SK-N-SH (cell line): ENCODE data around the gene EDARADD. TPM values are rescaled to one million over a fixed set of nuclear protein-coding genes. Genes with fewer than 3 reads are reported as not detected.
A peak's percentile ranks its signal among the peaks of the same experiment; 100 is the strongest.

ENCODE experiments used
- CTCF ChIA-PET: fragments of 300-600, 350-600 bp; formaldehyde crosslinking; extraction: SDS; loops from one replicate; lab custom pipeline; 2021; lab: Yijun Ruan, JAX
- POLR2A ChIA-PET: fragments of 350-600 bp; sonication (Branson Sonifier 250); formaldehyde crosslinking; extraction: SDS; loops from one replicate; lab custom pipeline; 2020; ENCODE audit warnings: antibody characterized with exemption, inconsistent platforms; lab: Yijun Ruan, JAX
- DNase-seq: peaks from one replicate; pipeline ENCODE4 v3.0.0; 2012
- H2AFZ ChIP-seq: fragments of 200-600 bp; sonication (generic); 2 replicates; pipeline ENCODE4 v1.8.1; 2016; ENCODE audit warnings: antibody characterized with exemption, mild to moderate bottlenecking, low read depth
- H3F3A ChIP-seq: fragments of 200-600 bp; sonication (generic); replicated peaks from 2 replicates; pipeline ENCODE3; 2016; ENCODE audit warnings: antibody characterized with exemption, mild to moderate bottlenecking; ENCODE audit not compliant: insufficient read depth
- H3K27ac ChIP-seq, 2 experiments: fragments of 200-500 bp in 1 of 2; fragments of 200-600 bp in 1 of 2; sonication (Bioruptor generic) in 1 of 2; sonication (generic), shearing (Covaris generic) in 1 of 2; 2 replicates each; pipeline versions ENCODE4 v1.5.1 to v1.6.1; 2014 to 2016; ENCODE audit warnings: low read depth in 2 of 2, inconsistent platforms in 1 of 2, low read length in 1 of 2, mild to moderate bottlenecking in 1 of 2, mixed read lengths in 1 of 2
- H3K27me3 ChIP-seq: fragments of 200-600 bp; sonication (generic), shearing (Covaris generic); 2 replicates; pipeline ENCODE4 v1.6.1; 2016; ENCODE audit warnings: mixed run types; ENCODE audit not compliant: insufficient read depth
- H3K36me3 ChIP-seq, 2 experiments: fragments of 200-500 bp in 1 of 2; fragments of 200-600 bp in 1 of 2; sonication (Bioruptor generic) in 1 of 2; sonication (generic) in 1 of 2; replicated peaks in 1 of 2; 2 replicates each; pipeline versions ENCODE3 to v1.5.1; 2014 to 2016; ENCODE audit warnings: low read length in 1 of 2, mild to moderate bottlenecking in 1 of 2; ENCODE audit not compliant: insufficient read depth in 2 of 2, control insufficient read depth in 1 of 2
- H3K4me1 ChIP-seq, 2 experiments: fragments of 200-500 bp in 1 of 2; fragments of 200-600 bp in 1 of 2; sonication (Bioruptor generic) in 1 of 2; sonication (generic), shearing (Covaris generic) in 1 of 2; 2 replicates each; pipeline versions ENCODE4 v1.5.1 to v1.6.1; 2014 to 2016; ENCODE audit warnings: low read depth in 1 of 2, low read length in 1 of 2, mixed run types in 1 of 2; ENCODE audit not compliant: insufficient read depth in 2 of 2, control insufficient read depth in 1 of 2
- H3K4me2 ChIP-seq: fragments of 200-600 bp; sonication (generic), shearing (Covaris generic); 2 replicates; pipeline ENCODE4 v1.6.1; 2017; ENCODE audit warnings: mixed run types
- H3K4me3 ChIP-seq, 2 experiments: fragments of 200-500 bp in 1 of 2; fragments of 200-600 bp in 1 of 2; sonication (Bioruptor generic) in 1 of 2; sonication (generic), shearing (Covaris generic) in 1 of 2; 2 replicates each; pipeline versions ENCODE4 v1.5.1 to v1.8.1; 2014 to 2016; ENCODE audit warnings: low read depth in 2 of 2, inconsistent platforms in 1 of 2, low read length in 1 of 2, mild to moderate bottlenecking in 1 of 2, mixed read lengths in 1 of 2, moderate library complexity in 1 of 2
- H3K79me2 ChIP-seq: fragments of 200-600 bp; sonication (generic); 2 replicates; pipeline ENCODE4 v1.8.1; 2017; ENCODE audit warnings: mild to moderate bottlenecking; ENCODE audit not compliant: insufficient read depth
- H3K9ac ChIP-seq: fragments of 200-600 bp; sonication (generic); 2 replicates; pipeline ENCODE4 v1.6.1; 2017; ENCODE audit warnings: mixed run types
- H3K9me2 ChIP-seq: fragments of 200-600 bp; sonication (generic); 2 replicates; pipeline ENCODE4 v1.6.1; 2017; ENCODE audit warnings: mixed run types
- H3K9me3 ChIP-seq: fragments of 200-600 bp; sonication (generic); 2 replicates; pipeline ENCODE4 v1.6.1; 2017; ENCODE audit warnings: mixed run types, mild to moderate bottlenecking, moderate library complexity
- H4K20me1 ChIP-seq: fragments of 200-600 bp; sonication (generic); 2 replicates; pipeline ENCODE4 v1.6.1; 2017; ENCODE audit warnings: mild to moderate bottlenecking, mixed run types; ENCODE audit not compliant: insufficient read depth
- CHD2 ChIP-seq: fragments of 150-350 bp; IDR thresholded peaks from 2 replicates; pipeline ENCODE4 v1.6.1; 2018; ENCODE audit warnings: low read length; ENCODE audit not compliant: partially characterized antibody
- ELF1 ChIP-seq: IDR thresholded peaks from 2 replicates; pipeline ENCODE4 v1.4.0; 2012
- FOSL2 ChIP-seq: IDR thresholded peaks from 2 replicates; pipeline ENCODE4 v1.4.0; 2012; ENCODE audit warnings: low read depth, mild to moderate bottlenecking, moderate library complexity, borderline replicate concordance
- FOXJ3 ChIP-seq: sonication (generic); formaldehyde crosslinking; IDR thresholded peaks from 2 replicates; pipeline ENCODE4 v1.5.1; 2020; ENCODE audit warnings: mild to moderate bottlenecking, missing genetic modification reagents
- FOXM1 ChIP-seq: IDR thresholded peaks from 2 replicates; pipeline ENCODE4 v1.4.0; 2012; ENCODE audit warnings: low read depth, mild to moderate bottlenecking
- MEF2A ChIP-seq: IDR thresholded peaks from 2 replicates; pipeline ENCODE4 v1.4.0; 2012; ENCODE audit warnings: low read depth, borderline replicate concordance
- MXI1 ChIP-seq: IDR thresholded peaks from 2 replicates; pipeline ENCODE4 v1.6.1; 2012; ENCODE audit warnings: mild to moderate bottlenecking, low read depth, low read length, improper control_type of control experiment
- NFIC ChIP-seq: IDR thresholded peaks from 2 replicates; pipeline ENCODE4 v1.4.0; 2012; ENCODE audit warnings: borderline replicate concordance
- NRF1 ChIP-seq: IDR thresholded peaks from 2 replicates; pipeline ENCODE4 v1.6.1; 2012; ENCODE audit warnings: low read depth, mild to moderate bottlenecking, low read length
- POLR2AphosphoS5 ChIP-seq: IDR thresholded peaks from 2 replicates; pipeline ENCODE4 v1.6.1; 2012; ENCODE audit warnings: low read depth, low read length
- RAD21 ChIP-seq: IDR thresholded peaks from 2 replicates; pipeline ENCODE4 v1.6.1; 2012; ENCODE audit warnings: mild to moderate bottlenecking, low read length
- SIN3A ChIP-seq: IDR thresholded peaks from 2 replicates; pipeline ENCODE4 v1.6.1; 2012; ENCODE audit warnings: low read depth, mild to moderate bottlenecking, low read length, moderate library complexity, borderline replicate concordance
- SMC3 ChIP-seq: IDR thresholded peaks from 2 replicates; pipeline ENCODE4 v1.6.1; 2012; ENCODE audit warnings: low read depth, low read length, improper control_type of control experiment
- TAF1 ChIP-seq: IDR thresholded peaks from 2 replicates; pipeline ENCODE4 v1.6.1; 2012; ENCODE audit warnings: low read depth, mild to moderate bottlenecking, low read length, moderate library complexity, borderline replicate concordance
- TCF12 ChIP-seq: IDR thresholded peaks from 2 replicates; pipeline ENCODE4 v1.4.0; 2012
- TEAD4 ChIP-seq: IDR thresholded peaks from 2 replicates; pipeline ENCODE4 v1.4.0; 2012; ENCODE audit warnings: mild to moderate bottlenecking, borderline replicate concordance; ENCODE audit not compliant: insufficient read depth
- WGBS: methylation state at CpG from one replicate; pipeline ENCODE4 v1.1.6; 2017; ENCODE audit warnings: low lambda C conversion rate; 5-methylcytosine and 5-hydroxymethylcytosine counted together
- polyA plus RNA-seq, 3 experiments: library from polyadenylated mRNA; depleted of rRNA; stranded (reverse); fragments of >200 nt; gene quantifications; 2 replicates each; pipeline ENCODE4 v1.2.3, GENCODE V29; 2012
- TF ChIP-seq, protein P1 (sequence below): fragments of 150-350 bp; IDR thresholded peaks from 2 replicates; pipeline ENCODE4 v1.6.1; 2017; ENCODE audit warnings: antibody characterized with exemption, low read length, low read depth, borderline replicate concordance
- TF ChIP-seq, protein P2 (sequence below): IDR thresholded peaks from 2 replicates; pipeline ENCODE4 v1.4.0; 2012; ENCODE audit warnings: low read depth, borderline replicate concordance
- TF ChIP-seq, protein P3 (sequence below): fragments of 200-600 bp; sonication (generic); IDR thresholded peaks from 2 replicates; pipeline ENCODE4 v1.6.1; 2017; ENCODE audit warnings: antibody characterized with exemption, mild to moderate bottlenecking, moderate library complexity

The EDARADD gene
- polyA plus RNA-seq, 1 of the 3 experiments (the other 2 are of a cell fraction) = not detected

DNA sequence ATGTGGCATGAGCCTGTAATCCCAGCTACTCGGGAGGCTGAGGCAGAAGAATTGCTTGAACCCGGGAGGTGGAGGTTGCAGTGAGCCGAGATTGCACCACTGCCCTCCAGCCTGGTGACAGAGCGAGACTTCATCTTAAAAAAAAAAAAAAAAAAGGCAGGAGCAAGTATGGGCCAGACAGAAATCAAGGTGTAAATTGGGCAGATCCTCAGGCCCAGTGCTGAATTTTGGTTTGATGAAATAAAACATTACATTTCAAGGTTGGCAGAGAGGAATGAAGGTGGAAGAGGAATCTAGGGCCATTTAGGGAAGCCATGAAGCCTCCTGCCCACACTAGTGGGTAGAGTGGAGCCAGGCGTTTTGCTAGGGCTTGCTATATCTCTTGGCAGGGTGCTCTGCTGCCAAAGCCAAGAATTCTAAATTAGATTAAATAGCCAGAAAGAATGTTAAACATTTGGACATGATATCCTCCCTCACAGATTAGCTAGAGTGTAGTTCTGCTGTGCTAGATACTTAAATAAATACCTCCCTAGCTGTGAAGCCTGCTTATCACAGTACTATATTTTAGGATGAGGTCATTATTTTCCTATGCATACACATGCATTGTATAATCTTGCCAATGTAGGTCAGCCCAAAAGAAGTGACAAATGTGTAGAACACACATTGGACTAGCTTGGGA is 113.1 kb downstream of the EDARADD start:
- Histone ChIP-seq H2AFZ (no peak overlapping the region), H3K9ac (no peak overlapping the region), H3K9me2 (no peaks in the 10 kb centered on the region), H3K36me3 (no peaks in the 10 kb centered on the region), H4K20me1 (no peaks in the 10 kb centered on the region), H3K9me3 (no peaks in the 10 kb centered on the region), H3K4me2 (no peak overlapping the region), H3F3A (no peaks in the 10 kb centered on the region), H3K27me3 (no peaks in the 10 kb centered on the region), H3K4me1 (peaks cover 3 to 6% of the 10 kb centered on the region in 2 experiments; a peak in 3 of 4 replicates), H3K79me2 (no peaks in the 10 kb centered on the region), H3K4me3 (no peak overlapping the region), H3K27ac (peak overlapping the region in 1 of 2 experiments; percentile 13; a peak in 1 of 4 replicates)
- DNase-seq = peak; percentile 40
- WGBS = 57% methylated on average over 5 of the region's 5 CpGs
- ChIA-PET CTCF (interaction anchor here (1.0 to 1.3 kb wide), 3 partner anchors 11 to 398 kb away, joined by 3 to 4 read pairs (median 3); no protein-coding TSS in a partner anchor), POLR2A (no interaction called here)
- TF ChIP-seq TEAD4 (peak; percentile 62; the same call in 1 of the 2 replicates), TCF12 (0 out of 2 replicates have a peak, but pooled peaks have one; percentile 21), MEF2A (no peak), NFIC (peak; percentile 83), FOXM1 (no peak)
- TF ChIP-seq, protein P1, sequence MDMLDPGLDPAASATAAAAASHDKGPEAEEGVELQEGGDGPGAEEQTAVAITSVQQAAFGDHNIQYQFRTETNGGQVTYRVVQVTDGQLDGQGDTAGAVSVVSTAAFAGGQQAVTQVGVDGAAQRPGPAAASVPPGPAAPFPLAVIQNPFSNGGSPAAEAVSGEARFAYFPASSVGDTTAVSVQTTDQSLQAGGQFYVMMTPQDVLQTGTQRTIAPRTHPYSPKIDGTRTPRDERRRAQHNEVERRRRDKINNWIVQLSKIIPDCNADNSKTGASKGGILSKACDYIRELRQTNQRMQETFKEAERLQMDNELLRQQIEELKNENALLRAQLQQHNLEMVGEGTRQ = no peak

DNA sequence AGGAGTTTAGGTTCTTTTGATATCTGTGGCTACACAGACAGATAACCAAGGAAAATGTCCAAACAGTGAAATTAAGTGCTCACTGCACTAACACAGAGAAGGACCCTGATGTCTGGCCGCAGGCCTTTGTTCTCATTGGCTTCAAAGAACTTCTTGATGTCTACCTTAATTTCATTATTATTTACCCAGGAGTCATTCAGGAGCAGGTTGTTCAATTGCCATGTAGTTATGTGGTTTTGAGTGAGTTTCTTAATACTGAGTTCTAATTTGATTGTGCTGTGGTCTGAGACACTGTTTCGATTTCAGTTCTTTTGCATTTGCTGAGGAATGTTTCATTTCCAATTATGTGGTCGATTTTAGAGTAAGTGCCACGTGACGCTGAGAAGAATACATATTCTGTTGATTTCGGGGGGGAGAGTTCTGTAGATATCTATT is 114.5 kb downstream of the EDARADD start:
- Histone ChIP-seq H3K4me3 (no peak overlapping the region), H3K9me2 (no peaks in the 10 kb centered on the region), H3K4me1 (peaks cover 0 to 3% of the 10 kb centered on the region in 2 experiments; a peak in 2 of 4 replicates), H3K27ac (no peak overlapping the region), H3K9me3 (no peaks in the 10 kb centered on the region), H3K79me2 (no peaks in the 10 kb centered on the region), H2AFZ (no peak overlapping the region), H3F3A (no peaks in the 10 kb centered on the region), H4K20me1 (no peaks in the 10 kb centered on the region), H3K4me2 (no peak overlapping the region), H3K9ac (no peak overlapping the region), H3K27me3 (no peaks in the 10 kb centered on the region), H3K36me3 (no peaks in the 10 kb centered on the region)
- POLR2A ChIA-PET = no interaction called here
- CTCF ChIA-PET = interaction anchor here (1.3 kb wide), 1 partner anchor 400 kb away, joined by 3 read pairs; no protein-coding TSS in a partner anchor
- 72% methylated on average over 6 of the region's 6 CpGs for WGBS
- DNase-seq = no peak
- TF ChIP-seq ELF1 = no peak
- TF ChIP-seq POLR2AphosphoS5 = no peak
- no peak for TF ChIP-seq TCF12
- TF ChIP-seq SMC3 = no peak
- TF ChIP-seq MXI1 = no peak
- no peak for TF ChIP-seq FOXM1
- TF ChIP-seq TAF1 = no peak
- TF ChIP-seq RAD21 = no peak
- TF ChIP-seq NRF1 = no peak
- TF ChIP-seq, protein P2, sequence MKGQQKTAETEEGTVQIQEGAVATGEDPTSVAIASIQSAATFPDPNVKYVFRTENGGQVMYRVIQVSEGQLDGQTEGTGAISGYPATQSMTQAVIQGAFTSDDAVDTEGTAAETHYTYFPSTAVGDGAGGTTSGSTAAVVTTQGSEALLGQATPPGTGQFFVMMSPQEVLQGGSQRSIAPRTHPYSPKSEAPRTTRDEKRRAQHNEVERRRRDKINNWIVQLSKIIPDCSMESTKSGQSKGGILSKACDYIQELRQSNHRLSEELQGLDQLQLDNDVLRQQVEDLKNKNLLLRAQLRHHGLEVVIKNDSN = no peak
- TF ChIP-seq FOXJ3 (CRISPR knock-in tag) = no peak
- TF ChIP-seq, protein P3, sequence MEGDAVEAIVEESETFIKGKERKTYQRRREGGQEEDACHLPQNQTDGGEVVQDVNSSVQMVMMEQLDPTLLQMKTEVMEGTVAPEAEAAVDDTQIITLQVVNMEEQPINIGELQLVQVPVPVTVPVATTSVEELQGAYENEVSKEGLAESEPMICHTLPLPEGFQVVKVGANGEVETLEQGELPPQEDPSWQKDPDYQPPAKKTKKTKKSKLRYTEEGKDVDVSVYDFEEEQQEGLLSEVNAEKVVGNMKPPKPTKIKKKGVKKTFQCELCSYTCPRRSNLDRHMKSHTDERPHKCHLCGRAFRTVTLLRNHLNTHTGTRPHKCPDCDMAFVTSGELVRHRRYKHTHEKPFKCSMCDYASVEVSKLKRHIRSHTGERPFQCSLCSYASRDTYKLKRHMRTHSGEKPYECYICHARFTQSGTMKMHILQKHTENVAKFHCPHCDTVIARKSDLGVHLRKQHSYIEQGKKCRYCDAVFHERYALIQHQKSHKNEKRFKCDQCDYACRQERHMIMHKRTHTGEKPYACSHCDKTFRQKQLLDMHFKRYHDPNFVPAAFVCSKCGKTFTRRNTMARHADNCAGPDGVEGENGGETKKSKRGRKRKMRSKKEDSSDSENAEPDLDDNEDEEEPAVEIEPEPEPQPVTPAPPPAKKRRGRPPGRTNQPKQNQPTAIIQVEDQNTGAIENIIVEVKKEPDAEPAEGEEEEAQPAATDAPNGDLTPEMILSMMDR = no peak
- no peak for TF ChIP-seq SIN3A
- no peak for TF ChIP-seq FOSL2
- TF ChIP-seq, protein P1 = no peak
- no peak for TF ChIP-seq MEF2A
- TF ChIP-seq CHD2 = no peak
